Measurements from ENCODE around the gene RNF13.

GRCh38 chr3:149917124-149917667 is 104.2 kb downstream of the RNF13 start:
- TF ChIP-seq GATA2 (IDR thresholded peaks at IDR 0.05; ENCODE audit: low read depth, low read length) (no peak), GATA3 (IDR thresholded peaks at IDR 0.05; ENCODE audit: low read depth, low read length) (no peak)

Data from SH-SY5Y (cell line).